Measurements from ENCODE around the gene GARIN1A. TPM values are rescaled to one million over a fixed set of nuclear protein-coding genes. Genes with fewer than 3 reads are reported as not detected.
"Not testable (repeated sequence)": the region's sequence is repeated elsewhere in the genome, so short reads cannot be mapped to it uniquely, and the experiment has no call there.

GARIN1A gene
- total RNA-seq, 4 donors from 2014 or later = 0.19 to 0.38 (median 0.35) TPM; not detected in 1

- H3K4me3 ChIP-seq = no peak overlapping the region
- intact Hi-C loops (cut with DNase I) = no loop called here
- peaks cover 0 to 10% (median 3%) of the 10 kb centered on the region in 3 donors for H3K9me3 ChIP-seq
- no peak overlapping the region for H3K27ac ChIP-seq
- TF ChIP-seq POLR2A (IDR thresholded peaks at IDR 0.05) = no peak
- TF ChIP-seq, protein P1, sequence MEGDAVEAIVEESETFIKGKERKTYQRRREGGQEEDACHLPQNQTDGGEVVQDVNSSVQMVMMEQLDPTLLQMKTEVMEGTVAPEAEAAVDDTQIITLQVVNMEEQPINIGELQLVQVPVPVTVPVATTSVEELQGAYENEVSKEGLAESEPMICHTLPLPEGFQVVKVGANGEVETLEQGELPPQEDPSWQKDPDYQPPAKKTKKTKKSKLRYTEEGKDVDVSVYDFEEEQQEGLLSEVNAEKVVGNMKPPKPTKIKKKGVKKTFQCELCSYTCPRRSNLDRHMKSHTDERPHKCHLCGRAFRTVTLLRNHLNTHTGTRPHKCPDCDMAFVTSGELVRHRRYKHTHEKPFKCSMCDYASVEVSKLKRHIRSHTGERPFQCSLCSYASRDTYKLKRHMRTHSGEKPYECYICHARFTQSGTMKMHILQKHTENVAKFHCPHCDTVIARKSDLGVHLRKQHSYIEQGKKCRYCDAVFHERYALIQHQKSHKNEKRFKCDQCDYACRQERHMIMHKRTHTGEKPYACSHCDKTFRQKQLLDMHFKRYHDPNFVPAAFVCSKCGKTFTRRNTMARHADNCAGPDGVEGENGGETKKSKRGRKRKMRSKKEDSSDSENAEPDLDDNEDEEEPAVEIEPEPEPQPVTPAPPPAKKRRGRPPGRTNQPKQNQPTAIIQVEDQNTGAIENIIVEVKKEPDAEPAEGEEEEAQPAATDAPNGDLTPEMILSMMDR (IDR thresholded peaks at IDR 0.05) = no peak
- H3K36me3 ChIP-seq = peaks cover 0 to 5% (median 0%) of the 10 kb centered on the region in 3 donors
- 89 to 95% methylated on average over 3 of the region's 3 CpGs for WGBS, 2 donors
- no peak for DNase-seq
- H3K27me3 ChIP-seq = no peaks in the 10 kb centered on the region
- no peaks in the 10 kb centered on the region for H3K4me1 ChIP-seq
Observed at GRCh38 chr7:128660596-128660995, 11.5 kb upstream of the GARIN1A start.

- H3K36me3 ChIP-seq = peaks cover 0 to 5% (median 0%) of the 10 kb centered on the region in 3 donors
- DNase-seq = no peak
- intact Hi-C loops (cut with DNase I) = no loop called here
- no peak overlapping the region for H3K4me3 ChIP-seq
- no peaks in the 10 kb centered on the region for H3K4me1 ChIP-seq
- H3K9me3 ChIP-seq = peaks cover 0 to 10% (median 3%) of the 10 kb centered on the region in 3 donors
- H3K27ac ChIP-seq = no peak overlapping the region
- H3K27me3 ChIP-seq = no peaks in the 10 kb centered on the region
- WGBS, 2 donors = 96 to 98% methylated on average over 5 of the region's 5 CpGs
- TF ChIP-seq, protein P1 (IDR thresholded peaks at IDR 0.05) = no peak
Observed at GRCh38 chr7:128661446-128661845, 10.6 kb upstream of the GARIN1A start.

DNA sequence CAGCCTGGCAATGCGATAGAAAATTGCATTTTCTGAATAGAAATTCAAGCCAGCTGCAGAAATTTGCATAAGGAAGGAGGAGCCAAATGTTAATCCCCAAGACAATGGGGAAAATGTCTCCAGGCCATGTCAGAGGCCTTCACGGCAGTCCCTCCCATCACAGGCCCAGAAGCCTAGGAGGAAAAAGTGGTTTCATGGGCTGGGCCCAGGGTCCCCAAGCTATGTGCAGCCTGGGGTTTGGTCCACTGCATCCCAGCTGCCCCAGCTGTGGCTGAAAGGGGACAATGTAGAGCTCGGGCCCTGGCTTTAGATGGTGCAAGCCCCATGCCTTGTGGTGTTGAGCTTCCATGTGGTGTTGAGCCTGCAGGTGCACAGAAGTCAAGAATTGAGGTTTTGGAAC lies 10.0 kb upstream of the GARIN1A start:
- WGBS, 2 donors = 69 to 88% methylated on average over 2 of the region's 3 CpGs
- Histone ChIP-seq H3K9me3 (peaks cover 0 to 10% (median 3%) of the 10 kb centered on the region in 3 donors), H3K27ac (no peak overlapping the region), H3K36me3 (peaks cover 0 to 5% (median 0%) of the 10 kb centered on the region in 3 donors), H3K4me1 (no peaks in the 10 kb centered on the region), H3K4me3 (no peak overlapping the region), H3K27me3 (no peaks in the 10 kb centered on the region)
- no peak for DNase-seq
- intact Hi-C loops (cut with DNase I) = no loop called here
- TF ChIP-seq, protein P1 (IDR thresholded peaks at IDR 0.05) = no peak
- TF ChIP-seq POLR2A (IDR thresholded peaks at IDR 0.05) = no peak

GRCh38 chr7:128663223-128663622 lies 8.9 kb upstream of the GARIN1A start:
- H3K27me3 ChIP-seq; H3K4me3 ChIP-seq; intact Hi-C loops (cut with DNase I); H3K27ac ChIP-seq; H3K4me1 ChIP-seq; H3K36me3 ChIP-seq; DNase-seq: not testable (repeated sequence)
- WGBS, 2 donors = 66 to 93% methylated on average over 3 of the region's 3 CpGs
- peaks cover 0 to 10% (median 3%) of the 10 kb centered on the region in 3 donors for H3K9me3 ChIP-seq

- DNase-seq = no peak
- intact Hi-C loops (cut with DNase I) = no loop called here
- Histone ChIP-seq H3K4me3 (no peak overlapping the region), H3K27ac (no peak overlapping the region), H3K9me3 (peaks cover 0 to 10% (median 3%) of the 10 kb centered on the region in 3 donors), H3K27me3 (no peaks in the 10 kb centered on the region), H3K4me1 (no peaks in the 10 kb centered on the region), H3K36me3 (peaks cover 0 to 5% (median 0%) of the 10 kb centered on the region in 3 donors)
- TF ChIP-seq, protein P1 (IDR thresholded peaks at IDR 0.05) = no peak
- no peak for TF ChIP-seq POLR2A (IDR thresholded peaks at IDR 0.05)
- WGBS, 2 donors = 24 to 35% methylated on average over 1 of the region's 1 CpG
Observed at GRCh38 chr7:128665057-128665456, 7.0 kb upstream of the GARIN1A start.

DNA sequence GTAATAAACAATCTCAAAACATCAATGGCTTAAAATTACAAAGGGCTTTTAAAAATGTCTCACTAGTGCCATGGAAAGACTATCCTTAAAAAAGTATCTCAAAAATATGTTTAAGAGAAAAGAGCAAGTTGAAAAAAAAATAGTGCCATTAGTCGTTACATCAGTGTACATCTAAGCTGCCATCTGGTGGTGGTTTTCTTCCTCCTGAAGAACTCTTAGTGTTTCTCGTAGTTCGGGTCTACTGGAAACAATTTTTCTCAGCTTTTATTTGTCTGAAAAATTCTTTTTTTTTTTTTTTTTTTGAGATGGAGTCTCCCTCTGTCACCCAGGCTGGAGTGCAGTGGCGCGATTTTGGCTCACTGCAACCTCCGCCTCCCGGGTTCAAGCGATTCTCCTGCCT lies 5.9 kb upstream of the GARIN1A start:
- TF ChIP-seq POLR2A (IDR thresholded peaks at IDR 0.05) = no peak
- TF ChIP-seq, protein P1 (IDR thresholded peaks at IDR 0.05) = no peak
- intact Hi-C loops (cut with DNase I) = no loop called here
- DNase-seq = no peak
- peaks cover 0 to 4% (median 0%) of the 10 kb centered on the region in 3 donors for H3K36me3 ChIP-seq
- H3K9me3 ChIP-seq = peaks cover 0 to 8% (median 2%) of the 10 kb centered on the region in 3 donors
- no peaks in the 10 kb centered on the region for H3K4me1 ChIP-seq
- H3K27ac ChIP-seq = no peak overlapping the region
- H3K27me3 ChIP-seq = no peaks in the 10 kb centered on the region
- no peak overlapping the region for H3K4me3 ChIP-seq
- WGBS, 2 donors = 87 to 91% methylated on average over 8 of the region's 8 CpGs
